ENCODE results near the gene ANKEF1.

DNA sequence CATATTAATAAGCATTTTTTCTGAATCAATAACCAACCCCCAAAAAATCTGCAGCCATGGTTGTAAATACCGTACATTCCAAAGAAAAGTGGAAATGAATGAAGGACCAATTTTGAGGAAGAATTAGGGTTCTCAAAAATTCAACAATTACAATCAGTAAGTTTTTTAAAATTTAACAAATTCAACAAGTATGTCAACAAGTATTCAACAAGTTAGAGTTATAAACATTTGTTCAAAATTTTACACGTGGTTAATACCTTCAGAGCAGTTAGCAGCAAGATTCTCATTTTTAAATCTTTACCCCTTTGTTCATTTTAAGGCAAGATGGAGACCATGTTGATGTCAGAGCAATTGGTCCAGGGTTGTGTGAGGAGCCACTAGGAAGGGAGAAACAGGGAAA, 27.6 kb upstream of the ANKEF1 start:
- TF ChIP-seq, protein P1, sequence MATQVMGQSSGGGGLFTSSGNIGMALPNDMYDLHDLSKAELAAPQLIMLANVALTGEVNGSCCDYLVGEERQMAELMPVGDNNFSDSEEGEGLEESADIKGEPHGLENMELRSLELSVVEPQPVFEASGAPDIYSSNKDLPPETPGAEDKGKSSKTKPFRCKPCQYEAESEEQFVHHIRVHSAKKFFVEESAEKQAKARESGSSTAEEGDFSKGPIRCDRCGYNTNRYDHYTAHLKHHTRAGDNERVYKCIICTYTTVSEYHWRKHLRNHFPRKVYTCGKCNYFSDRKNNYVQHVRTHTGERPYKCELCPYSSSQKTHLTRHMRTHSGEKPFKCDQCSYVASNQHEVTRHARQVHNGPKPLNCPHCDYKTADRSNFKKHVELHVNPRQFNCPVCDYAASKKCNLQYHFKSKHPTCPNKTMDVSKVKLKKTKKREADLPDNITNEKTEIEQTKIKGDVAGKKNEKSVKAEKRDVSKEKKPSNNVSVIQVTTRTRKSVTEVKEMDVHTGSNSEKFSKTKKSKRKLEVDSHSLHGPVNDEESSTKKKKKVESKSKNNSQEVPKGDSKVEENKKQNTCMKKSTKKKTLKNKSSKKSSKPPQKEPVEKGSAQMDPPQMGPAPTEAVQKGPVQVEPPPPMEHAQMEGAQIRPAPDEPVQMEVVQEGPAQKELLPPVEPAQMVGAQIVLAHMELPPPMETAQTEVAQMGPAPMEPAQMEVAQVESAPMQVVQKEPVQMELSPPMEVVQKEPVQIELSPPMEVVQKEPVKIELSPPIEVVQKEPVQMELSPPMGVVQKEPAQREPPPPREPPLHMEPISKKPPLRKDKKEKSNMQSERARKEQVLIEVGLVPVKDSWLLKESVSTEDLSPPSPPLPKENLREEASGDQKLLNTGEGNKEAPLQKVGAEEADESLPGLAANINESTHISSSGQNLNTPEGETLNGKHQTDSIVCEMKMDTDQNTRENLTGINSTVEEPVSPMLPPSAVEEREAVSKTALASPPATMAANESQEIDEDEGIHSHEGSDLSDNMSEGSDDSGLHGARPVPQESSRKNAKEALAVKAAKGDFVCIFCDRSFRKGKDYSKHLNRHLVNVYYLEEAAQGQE (IDR thresholded peaks at IDR 0.05; ENCODE audit: low read depth), result no peak
- TF ChIP-seq EP300 (IDR thresholded peaks at IDR 0.05; ENCODE audit: borderline replicate concordance), result no peak
